Ovary (tissue), 3 donors: ENCODE results near the gene BPIFA3.

Experiments used
- EP300 ChIP-seq: sonication (generic); formaldehyde crosslinking; IDR thresholded peaks from one replicate; pipeline ENCODE4 v1.6.1; 2017; ENCODE audit warnings: antibody characterized with exemption
- POLR2A ChIP-seq: fragments of 450-650 bp; IDR thresholded peaks from one replicate; pipeline ENCODE4 v1.6.1; 2017; ENCODE audit warnings: antibody characterized with exemption, mild to moderate bottlenecking, moderate library complexity
- TF ChIP-seq, protein P1 (sequence below), 3 donors: fragments of 450-650 bp in 2 of 3; fragments of 200-600 bp in 1 of 3; IDR thresholded peaks; one replicate each; pipeline versions ENCODE4 v1.5.1 to v1.8.0; 2016 to 2022; ENCODE audit warnings: antibody characterized with exemption in 3 of 3, mild to moderate bottlenecking in 1 of 3
- donor health status: DM: no; HTN: no; CAD: no.

DNA sequence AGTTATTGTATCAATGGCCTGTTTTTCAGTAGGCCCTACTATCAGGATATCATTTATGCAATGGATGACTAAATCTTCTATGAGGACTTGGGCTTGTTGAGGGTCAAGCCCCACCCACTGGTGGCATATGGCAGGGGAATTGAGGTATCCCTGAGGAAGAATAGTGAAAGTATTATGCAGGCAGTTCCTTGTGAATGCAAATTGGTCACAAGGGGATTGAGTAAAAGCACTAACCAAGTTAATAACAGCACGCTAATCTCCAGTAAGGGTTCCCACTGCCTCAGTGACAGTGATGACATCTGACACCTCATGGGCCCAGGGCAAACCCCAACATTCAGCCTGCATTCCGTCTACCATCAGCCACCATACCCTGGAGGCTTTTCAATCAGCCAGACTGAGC lies 33.5 kb downstream of the BPIFA3 start:
- TF ChIP-seq, protein P1, sequence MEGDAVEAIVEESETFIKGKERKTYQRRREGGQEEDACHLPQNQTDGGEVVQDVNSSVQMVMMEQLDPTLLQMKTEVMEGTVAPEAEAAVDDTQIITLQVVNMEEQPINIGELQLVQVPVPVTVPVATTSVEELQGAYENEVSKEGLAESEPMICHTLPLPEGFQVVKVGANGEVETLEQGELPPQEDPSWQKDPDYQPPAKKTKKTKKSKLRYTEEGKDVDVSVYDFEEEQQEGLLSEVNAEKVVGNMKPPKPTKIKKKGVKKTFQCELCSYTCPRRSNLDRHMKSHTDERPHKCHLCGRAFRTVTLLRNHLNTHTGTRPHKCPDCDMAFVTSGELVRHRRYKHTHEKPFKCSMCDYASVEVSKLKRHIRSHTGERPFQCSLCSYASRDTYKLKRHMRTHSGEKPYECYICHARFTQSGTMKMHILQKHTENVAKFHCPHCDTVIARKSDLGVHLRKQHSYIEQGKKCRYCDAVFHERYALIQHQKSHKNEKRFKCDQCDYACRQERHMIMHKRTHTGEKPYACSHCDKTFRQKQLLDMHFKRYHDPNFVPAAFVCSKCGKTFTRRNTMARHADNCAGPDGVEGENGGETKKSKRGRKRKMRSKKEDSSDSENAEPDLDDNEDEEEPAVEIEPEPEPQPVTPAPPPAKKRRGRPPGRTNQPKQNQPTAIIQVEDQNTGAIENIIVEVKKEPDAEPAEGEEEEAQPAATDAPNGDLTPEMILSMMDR (IDR thresholded peaks at IDR 0.05) = no peak
- TF ChIP-seq EP300 (no peak), POLR2A (no peak)
